GM18517 (cell line): ENCODE measurements around the gene IL25.

Experiments used
- ATAC-seq: cut with Tn5 transposase; IDR thresholded peaks from one replicate; pipeline ENCODE4 v1.9.1; 2021; ENCODE audit warnings: mild to moderate bottlenecking, moderate library complexity; ENCODE audit not compliant: unreplicated experiment

The IL25 gene

DNA sequence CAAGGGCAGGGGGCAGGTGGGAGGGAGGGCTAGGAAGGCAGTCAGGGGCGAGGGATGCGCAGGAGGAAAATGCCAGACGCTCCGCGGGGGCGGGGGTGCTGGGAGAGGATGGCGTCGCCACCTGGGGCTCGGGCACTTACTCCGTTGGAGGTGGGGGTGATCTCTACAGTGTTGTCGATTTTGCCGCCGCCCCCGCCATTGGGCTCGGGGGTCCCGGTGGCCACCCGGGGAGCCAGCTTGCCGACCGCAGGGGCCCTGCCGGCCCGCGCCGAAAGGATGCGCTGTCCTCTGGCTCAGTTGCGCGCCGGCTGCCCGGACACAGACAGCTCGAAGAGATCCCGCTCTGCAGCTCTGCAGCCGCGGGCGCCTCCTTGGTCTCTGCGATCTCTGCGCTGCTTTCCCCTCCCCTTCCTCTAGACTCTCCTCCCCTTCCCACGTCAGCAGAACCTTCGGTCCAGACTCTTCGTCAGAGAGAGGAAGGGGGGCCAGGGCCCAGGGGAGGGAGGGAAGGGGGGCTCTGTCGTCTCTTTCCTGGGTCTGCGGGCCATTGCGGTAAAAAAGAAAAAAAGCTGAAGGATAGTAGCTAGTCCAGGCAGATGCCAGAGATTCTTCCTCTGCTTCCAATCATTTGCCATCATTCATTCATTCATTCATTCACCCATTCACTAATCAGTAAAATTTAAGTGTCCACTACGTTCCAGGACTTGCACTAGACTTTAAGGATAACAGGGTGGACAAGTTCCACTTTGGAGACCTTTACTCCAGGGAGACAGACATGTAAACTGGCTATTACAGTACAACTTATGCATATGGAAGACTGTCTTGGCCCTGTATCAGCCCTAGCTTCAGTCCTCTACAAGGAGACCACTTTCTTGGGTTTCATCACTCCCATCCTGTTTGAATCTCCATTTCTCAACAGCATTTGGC, 19.8 kb upstream of the IL25 start, which contains the start of gene SLC22A17:
Gene SLC22A17 (minus strand): TSS at position 382 of the 927 bp plus-strand sequence.
- no peak for ATAC-seq

DNA sequence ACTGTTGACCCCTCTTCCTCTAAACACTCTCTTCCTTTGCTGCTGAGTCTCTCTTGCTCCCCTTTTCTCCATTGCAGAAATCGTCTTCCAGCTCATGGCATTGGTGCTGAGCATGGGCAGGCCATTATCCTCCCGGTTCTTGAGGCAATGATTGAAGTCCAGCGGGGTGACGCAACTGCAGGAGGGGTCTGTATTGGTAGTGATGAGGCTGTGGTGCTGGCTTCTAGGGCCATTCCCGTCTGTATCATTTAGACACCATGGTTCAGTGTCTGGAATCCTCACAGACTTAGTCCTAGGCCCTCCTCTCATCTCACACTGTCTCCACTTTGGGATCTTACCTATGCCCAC, 19.2 kb upstream of the IL25 start:
- ATAC-seq: no peak

DNA sequence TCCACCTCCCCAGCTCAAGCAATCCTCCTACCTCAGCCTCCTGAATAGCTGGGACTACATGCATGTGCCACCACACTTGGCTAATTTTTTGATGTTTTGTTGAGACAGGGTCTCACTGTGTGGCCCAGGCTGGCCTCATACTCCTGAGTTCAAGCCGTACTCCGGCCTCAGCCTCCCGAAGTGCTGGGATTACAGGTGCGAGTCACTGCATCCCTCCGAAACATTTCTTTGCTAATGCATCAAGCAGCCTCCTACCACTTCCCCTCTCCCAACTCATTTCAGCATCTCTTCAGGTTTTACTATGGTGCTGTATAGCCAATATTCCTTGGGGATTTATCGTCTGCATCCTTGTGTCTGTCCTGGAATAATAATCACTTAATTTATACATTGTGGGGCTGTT, 17.6 kb upstream of the IL25 start:
- ATAC-seq: no peak

DNA sequence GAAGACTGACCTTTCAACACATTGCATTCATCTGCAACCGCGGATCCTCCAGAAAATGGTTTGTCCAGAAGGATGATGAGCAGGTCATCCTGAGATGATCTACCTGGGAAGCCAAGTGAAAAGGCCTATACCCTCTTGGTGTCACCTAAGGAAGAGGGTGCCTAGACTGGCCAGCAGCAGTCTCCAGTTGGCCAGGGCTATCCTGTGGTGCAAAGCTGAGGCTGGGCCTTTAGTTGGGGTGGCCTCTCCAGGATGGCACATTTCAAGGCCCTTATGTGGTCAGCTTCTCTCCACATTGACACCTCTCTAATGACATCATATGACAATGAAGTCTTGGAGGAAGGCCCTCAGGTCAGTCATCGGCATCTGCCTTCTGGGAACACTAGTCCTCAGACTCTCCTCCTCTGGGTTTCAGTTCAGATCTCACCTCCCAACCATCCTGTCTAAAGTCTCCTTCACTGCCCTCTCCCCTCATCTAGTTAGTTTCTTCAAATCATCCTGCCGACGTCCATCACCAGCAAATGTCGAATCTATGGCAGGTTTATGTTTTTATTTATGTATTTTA, 16.7 kb upstream of the IL25 start:
- ATAC-seq: no peak

DNA sequence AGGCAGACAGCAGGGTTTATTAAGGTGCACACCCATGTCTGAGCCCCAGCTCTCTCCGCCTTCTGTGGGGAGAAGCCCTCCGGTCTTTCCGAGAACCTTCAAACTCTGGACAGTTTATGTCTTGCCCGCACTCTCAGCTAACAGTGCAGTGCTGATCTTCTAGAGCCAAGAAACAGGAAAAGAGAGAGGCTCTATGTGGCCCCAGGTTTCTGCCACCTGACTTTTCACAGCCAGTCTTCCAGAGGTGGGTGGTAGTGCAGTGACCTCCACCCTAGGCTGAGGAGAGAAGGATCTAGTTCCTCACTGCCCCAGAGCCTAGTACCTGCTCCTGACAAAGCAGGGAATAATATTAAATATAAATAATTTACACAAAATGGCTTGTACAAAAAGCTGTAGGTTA, 15.9 kb upstream of the IL25 start:
- ATAC-seq: no peak

DNA sequence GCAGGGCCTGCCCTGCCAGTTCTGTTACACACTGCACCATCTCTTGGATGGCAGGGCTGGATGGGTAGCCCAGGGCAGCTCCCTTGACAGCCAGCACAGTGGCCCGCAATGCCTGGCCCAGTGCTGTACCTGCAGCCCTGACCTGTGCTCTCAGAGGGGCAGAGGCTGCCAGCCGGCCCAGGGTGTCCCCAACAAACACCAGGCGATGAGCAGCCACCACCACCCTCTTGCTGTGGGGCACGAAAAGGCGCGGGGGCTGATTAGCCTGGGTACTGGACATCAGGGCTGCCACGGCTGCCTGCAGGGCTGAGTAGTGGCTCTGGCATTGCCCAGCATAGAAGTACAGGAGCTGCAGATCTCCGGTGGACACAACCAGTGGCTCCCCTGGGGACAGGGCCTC, 15.3 kb upstream of the IL25 start:
- no peak for ATAC-seq

DNA sequence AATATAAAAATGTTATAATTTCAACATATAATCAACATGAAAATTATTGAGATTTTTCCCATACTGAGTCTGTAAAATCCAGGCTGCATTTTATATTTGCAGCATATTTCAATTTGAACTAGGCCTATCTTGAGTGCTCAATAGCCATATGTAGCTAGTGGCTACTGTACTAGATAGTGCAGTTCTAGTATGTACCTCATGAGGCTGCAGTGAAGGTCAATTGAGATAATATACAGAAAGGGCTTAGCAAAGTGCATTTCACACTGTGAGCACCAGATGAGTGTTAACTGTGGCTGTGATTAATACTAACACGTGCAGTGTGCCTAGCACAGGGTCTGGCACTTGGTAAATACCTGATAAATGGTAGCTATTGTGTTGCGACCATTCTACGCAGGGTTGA, 14.6 kb upstream of the IL25 start:
- ATAC-seq: no peak

DNA sequence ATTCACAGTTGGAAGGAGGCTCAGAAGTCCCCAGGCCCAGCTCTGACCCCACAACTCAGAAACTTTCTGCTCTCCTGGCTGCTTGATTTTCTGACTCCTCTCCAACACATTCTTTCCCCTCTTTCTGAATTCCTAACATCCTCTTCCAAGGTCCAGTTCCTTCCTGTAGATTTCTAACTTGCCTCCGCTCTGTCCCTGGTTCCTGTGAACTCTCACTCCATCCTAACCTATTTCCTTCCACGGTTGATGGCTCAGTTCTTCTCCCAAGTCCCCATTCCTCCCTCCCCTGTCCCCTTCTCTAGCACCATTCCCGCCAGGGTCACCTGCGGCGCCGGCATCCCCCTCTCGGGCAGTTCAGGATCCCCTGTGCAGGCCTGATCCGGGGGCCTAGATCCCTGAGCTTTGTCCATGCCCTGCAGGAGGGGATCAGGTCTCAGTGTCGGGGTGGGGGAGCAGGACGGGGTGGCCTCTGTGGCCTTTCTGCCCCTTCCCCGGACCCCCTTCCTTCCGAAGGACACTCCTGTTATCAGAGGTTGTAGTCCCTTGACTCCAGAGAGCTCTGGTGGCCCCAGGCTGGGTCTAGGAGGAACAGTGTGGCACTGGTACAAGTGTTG, 13.9 kb upstream of the IL25 start:
- ATAC-seq: no peak

DNA sequence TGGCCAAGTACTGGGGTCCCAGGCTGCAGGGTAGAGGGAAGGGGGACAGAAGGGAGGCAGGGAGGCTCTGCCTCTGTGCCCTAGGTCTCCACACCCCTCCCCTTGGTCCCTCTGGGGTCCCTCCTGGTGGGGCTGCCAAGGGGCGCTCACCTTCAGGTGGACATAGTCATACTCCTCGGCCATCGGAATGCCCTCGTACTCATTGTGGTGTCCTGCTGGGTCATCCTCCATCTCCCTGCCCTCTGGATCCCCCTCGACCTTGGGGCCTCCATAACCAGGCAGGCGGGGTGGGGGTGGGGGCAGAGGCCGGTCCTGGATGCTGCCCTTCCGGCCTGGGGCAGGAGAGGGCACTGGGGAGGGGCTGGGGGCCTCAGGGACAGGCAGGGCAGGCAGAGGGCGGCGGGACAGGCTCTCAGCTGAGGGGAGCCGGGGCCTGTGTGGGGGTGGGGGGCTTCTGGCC, 13.4 kb upstream of the IL25 start:
- ATAC-seq: no peak

DNA sequence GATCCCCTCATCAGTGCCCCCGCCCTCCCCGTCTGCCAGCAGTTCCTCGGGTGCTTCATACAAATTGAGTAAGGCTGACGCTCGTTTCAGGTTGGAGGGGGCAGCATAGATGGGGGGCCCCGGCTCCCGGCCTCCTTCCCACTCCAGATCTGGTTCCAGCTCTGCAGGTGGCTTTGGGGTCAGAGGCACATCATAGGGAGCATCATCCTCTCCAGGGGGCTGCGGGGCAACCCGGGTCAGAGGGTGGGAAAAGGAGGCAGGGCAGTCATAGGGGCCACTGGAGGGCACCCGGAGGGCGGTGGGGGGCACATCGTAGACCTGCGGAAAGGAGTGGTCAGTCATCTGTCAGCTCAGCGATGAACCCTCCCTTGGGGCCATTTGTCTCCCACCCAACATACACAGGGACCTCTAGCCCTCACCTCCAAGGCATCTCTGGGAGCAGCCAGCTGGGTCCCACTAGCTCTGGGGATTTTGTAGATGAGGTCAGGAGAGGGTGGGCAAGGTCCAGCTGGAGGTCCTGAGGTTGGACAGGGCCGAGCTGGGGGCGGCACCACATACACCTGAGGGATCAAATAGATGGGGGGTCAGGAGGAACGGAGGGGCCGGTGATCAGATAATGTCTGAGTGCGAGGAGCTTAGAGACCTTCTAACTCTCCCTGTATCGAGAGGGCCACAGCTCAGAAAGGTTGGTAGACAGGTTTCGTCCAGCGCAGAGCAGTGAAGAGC, 12.7 kb upstream of the IL25 start:
- ATAC-seq: no peak

DNA sequence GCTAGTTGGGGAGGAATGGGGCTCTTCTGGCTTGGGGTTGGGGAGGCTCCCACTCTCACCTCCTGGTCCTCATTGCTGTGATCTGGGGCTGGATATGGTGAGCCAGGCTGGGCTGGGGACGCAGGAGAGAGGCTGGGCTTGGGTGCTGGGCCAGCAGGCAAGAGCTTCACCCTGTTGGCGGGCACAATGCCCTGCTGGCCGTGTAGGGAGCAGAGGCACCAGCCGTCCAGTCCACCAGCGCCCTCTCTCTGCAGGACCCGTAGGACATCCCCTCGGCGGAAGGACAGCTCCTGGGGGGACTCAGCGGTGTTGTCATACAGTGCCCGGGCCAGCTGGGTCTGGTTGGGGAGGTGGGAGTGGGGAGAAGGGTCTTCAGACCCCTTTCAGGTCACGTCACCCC, 12.1 kb upstream of the IL25 start:
- ATAC-seq: no peak

DNA sequence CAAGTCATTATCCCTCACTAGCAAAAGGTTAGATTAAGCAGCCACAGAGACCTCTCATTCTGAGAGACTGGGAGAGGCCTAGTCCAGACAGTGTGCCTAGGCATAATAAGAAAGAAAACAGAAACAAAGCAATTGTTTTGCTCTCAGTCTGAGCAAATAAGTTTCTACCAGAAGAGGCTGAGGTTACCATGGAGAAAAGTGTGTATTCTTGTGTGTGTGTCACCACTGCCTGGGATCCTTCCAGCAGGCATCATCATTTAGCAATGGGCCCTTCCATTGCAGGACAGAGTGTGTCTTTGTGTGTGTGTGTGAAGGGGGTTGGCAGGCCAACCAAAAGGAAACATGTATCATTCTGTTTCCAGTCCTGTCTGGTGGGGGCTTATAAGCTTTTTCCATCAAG, 11.3 kb upstream of the IL25 start:
- no peak for ATAC-seq

DNA sequence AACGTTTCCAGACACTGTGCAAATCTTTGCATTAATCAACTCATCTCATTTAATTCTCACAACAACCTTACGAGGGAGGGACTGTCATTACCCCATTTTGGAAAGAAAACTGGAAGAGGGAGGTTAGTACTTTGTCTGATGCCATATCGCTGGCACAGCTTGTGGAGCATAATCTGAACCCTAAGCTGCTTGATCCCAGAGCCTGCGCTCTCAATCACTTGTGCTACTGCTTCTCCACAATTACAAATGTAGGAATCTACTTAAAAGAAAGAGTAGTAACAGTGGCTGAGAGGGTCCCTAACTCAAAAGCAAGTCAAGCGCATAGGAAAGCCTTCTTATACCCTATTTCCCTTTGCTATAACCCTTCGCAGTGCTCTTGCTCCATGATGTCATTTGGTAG, 10.8 kb upstream of the IL25 start:
- no peak for ATAC-seq

DNA sequence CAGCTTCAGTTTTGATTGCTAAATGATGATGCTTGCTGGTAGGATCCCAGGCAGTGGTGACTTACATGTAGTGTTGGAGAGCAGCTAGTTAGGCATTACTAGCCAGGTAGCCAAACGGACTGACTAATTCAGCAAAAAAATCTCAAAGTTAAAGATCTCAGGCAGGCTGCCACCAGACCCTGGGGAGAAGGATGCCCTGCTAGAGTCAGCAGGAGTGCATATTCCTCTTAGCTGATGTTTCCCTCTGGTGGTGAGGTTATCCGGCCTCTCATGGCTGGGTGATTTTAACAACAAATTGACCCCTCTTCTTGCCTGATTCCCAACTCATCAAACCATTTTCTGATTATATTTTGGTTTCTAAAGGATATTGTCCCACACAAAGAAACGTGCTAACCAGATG, 10.4 kb upstream of the IL25 start:
- no peak for ATAC-seq

DNA sequence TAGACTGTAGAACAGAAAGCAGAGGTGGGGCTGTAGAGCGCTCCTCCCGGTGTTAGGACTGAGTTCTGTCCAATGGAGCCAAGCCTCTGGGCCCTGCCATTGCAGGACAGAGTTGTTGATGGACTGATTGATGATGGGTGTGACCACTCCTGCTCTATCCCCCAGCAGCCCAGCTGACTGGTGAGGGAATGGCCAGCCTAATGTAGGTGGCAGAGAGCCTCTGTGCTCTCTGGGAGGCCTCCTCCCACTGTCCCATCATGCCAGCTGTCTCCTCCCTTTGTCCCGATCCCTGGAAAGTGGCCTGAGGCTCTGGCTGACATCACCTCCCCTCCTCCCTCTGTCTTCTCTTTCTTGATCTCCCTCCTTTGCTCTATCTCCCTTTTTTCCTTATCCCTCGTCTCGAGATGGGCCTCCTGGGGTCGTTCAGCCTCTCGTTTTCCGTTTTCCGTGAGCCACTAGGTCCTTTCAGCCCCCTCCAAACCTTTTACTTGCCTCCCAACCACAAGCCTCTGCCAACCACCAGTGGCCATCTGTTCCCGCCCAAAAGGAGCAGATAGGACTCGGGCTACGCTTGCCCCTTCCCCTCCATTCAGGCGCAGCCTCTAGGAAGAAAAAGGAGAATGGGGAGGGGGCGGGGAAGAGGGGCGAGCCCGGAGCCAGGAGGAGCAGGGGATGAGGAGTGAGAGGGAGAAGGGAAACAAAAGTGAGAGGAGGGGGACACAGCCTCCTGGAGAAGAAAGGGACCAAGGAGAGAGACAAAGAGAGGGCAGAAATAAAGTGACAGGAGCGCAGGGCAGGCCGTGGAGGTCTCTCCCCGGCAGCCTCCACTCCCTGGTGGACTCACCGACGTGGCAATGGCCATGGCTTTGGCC, 8.2 kb upstream of the IL25 start:
- no peak for ATAC-seq

DNA sequence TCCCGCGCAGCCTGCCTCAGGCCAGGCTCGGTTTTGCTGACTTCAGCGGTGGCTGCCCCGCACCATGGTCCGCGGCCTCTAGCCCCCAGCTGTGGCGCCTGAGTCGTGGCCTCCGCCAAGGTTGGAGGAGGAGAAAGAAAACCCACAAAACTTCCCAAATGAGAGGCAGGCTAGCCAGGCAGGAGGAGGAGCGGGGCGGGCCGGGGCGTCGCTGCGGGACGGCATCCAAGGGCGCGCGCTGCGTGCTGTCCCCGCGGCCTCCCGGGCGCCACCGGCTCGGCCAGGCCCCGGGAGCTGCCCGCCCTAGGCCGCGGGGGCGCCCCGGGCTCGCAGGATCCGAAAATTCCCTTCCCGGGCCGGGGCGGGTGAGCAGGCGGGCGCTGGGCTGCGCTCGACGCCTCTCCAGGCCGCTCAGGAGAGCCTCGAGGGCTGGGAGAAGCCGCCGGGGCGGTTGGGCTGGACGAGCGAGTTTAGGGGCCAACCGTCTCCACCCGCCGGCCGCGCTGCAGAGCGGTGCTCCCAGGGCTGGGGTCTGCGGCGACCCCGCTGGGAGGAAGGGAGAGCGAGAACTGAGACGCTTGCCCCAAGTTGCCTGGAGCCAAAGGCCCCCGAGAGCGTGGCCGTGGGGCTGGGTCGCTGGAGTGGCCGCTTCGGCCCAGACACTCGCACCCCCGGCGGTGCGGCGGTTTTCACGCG, 7.4 kb upstream of the IL25 start, which contains the start of gene EFS:
Gene EFS (minus strand): TSS at position 137 of the 696 bp plus-strand sequence. CDS start 147 bp downstream, outside the sequence.
- ATAC-seq: no peak

DNA sequence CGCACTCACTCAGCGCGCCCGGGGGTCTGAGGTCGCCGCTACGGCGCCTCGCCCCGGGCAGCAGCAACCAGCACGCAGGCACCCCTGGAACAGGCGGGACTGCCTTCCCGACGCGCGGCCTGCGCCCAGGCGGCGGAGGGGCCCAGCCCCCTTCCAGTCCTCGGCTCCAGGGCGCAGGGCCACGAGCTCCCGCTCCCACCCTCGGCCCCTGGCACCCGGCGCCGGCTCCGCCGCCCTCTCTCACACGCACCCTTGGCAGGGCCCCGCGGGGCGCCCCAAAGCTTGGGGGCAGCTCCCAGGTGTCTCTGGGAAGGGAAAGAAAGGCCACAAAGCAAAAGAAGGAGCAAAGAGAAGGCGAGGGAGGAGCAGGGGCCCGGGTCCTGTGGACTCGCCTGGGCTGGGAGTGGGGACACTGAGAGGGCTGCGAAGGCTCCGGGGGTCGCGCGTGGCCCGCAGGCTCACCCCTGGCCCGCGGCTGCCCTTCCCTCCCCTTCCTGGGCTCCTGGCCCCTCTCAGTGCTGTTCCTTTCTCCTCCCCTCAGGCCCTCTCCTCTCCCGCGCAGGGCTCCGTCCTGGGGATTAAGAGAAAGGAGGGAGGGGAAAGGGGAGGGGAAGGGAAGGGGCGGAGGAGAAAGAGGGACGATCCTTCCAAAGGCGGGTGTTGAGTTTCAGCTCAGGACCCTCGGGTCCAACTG, 6.7 kb upstream of the IL25 start:
- ATAC-seq: no peak

DNA sequence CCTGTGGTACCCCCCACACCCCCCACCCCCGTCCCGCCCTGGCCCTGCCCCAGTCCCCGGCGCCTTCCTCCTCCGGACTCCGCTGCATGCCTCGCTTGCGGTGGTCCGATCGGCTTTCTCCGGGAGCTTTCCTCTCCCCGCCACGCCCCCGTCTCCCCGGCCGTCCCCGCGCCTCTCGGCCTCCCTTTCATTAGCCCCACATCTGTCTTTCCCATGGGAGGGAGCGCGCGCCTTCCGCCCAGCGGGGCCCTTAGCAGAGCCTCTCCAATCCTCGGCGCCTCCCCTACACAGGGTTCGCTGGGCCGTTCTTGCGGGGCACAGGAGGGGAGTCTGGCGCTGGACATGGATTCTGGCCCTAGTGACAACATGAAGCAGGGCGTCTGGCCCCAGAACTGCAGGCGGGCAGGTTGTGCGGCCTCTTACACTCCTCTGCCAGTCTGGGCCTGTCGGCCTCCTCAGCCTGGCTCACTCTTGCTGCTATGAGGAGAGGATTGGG, 6.1 kb upstream of the IL25 start:
- no peak for ATAC-seq

DNA sequence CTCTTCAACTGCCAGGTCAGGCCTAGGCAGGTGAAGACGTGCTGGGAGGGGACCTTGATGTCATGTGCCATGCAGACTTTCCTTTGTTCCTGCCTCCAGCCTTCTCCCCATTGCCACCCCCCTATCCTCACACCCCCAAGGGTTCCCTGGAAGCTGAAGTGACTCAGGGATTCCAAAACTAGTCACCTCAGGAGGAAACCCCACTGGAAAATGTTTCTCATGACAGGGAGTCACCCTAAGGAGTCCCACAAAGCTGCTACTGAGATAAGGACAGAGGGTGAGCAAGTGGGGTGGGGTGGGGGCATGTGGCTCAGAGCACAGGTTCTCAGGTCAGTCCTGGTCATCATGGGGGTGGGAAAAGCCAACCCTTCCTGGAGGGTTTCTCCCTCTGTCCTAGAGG, 2.4 kb upstream of the IL25 start:
- ATAC-seq: no peak
